ENCODE results near the gene C10orf71.

C10orf71 gene

DNA sequence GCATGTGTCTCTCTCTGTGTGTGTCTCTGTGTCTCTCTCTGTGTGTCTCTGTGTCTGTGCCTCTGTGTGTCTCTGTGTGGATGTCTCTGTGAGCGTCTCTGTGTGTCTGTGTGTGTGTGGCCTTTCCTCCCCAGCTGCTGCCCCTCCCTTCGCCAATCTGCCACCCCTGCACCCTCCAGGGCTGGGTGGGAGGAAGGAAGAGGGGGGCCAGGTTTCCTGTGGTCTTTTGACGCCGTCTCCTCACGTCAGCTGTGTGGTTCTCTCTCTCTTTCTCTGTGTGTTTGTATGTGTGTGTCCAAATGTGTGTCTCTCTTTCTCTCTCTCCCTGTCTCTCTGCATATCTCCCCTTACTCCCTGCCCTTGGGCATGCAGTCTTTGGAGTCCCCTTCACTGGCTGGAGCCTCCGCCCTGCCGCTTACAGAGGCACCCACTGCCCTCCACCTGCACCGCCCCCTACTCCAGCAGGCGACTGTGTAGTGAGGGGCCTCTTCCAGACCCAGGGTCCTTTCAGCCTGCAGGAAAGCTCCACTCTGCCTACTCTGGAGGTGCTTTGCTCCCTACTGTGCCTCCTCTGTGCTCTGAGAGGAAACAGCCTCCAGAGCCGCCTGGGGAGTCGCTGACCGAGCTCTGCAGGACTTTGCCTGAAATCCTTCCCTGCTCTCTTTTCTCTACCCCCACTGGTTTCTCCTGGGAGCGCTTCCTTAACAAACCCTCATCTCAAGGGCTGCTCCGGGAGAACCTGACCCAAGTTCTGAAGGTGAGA, 44.2 kb upstream of the C10orf71 start:
- TF ChIP-seq, protein P1, sequence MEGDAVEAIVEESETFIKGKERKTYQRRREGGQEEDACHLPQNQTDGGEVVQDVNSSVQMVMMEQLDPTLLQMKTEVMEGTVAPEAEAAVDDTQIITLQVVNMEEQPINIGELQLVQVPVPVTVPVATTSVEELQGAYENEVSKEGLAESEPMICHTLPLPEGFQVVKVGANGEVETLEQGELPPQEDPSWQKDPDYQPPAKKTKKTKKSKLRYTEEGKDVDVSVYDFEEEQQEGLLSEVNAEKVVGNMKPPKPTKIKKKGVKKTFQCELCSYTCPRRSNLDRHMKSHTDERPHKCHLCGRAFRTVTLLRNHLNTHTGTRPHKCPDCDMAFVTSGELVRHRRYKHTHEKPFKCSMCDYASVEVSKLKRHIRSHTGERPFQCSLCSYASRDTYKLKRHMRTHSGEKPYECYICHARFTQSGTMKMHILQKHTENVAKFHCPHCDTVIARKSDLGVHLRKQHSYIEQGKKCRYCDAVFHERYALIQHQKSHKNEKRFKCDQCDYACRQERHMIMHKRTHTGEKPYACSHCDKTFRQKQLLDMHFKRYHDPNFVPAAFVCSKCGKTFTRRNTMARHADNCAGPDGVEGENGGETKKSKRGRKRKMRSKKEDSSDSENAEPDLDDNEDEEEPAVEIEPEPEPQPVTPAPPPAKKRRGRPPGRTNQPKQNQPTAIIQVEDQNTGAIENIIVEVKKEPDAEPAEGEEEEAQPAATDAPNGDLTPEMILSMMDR (IDR thresholded peaks at IDR 0.05) = no peak
- H3K4me3 Mint-ChIP-seq = no peak overlapping the region
- no peaks in the 10 kb centered on the region for H3K36me3 Mint-ChIP-seq (ENCODE audit: low read depth)
- peaks cover 7% of the 10 kb centered on the region for H3K27me3 Mint-ChIP-seq (ENCODE audit: low read depth, poor library complexity)
- H3K9me3 Mint-ChIP-seq = peaks cover 6% of the 10 kb centered on the region
- DNase-seq = no peak
- no peak overlapping the region for H3K27ac Mint-ChIP-seq
- H3K4me1 Mint-ChIP-seq = no peaks in the 10 kb centered on the region

- Mint-ChIP-seq H3K4me3 (no peak overlapping the region), H3K36me3 (ENCODE audit: low read depth) (no peaks in the 10 kb centered on the region), H3K9me3 (peaks cover 6% of the 10 kb centered on the region), H3K27me3 (ENCODE audit: low read depth, poor library complexity) (peaks cover 10% of the 10 kb centered on the region), H3K4me1 (no peaks in the 10 kb centered on the region), H3K27ac (no peak overlapping the region)
- no peak for DNase-seq
- TF ChIP-seq, protein P1 (IDR thresholded peaks at IDR 0.05) = no peak
Observed at GRCh38 chr10:49255883-49256282, 43.1 kb upstream of the C10orf71 start.

GRCh38 chr10:49257154-49257553, 41.8 kb upstream of the C10orf71 start:
- no peaks in the 10 kb centered on the region for H3K36me3 Mint-ChIP-seq (ENCODE audit: low read depth)
- H3K4me3 Mint-ChIP-seq = no peak overlapping the region
- H3K27ac Mint-ChIP-seq = no peak overlapping the region
- H3K9me3 Mint-ChIP-seq = peaks cover 6% of the 10 kb centered on the region
- DNase-seq = no peak
- TF ChIP-seq, protein P1 (IDR thresholded peaks at IDR 0.05) = no peak
- peaks cover 4% of the 10 kb centered on the region for H3K4me1 Mint-ChIP-seq
- peaks cover 7% of the 10 kb centered on the region for H3K27me3 Mint-ChIP-seq (ENCODE audit: low read depth, poor library complexity)

DNA sequence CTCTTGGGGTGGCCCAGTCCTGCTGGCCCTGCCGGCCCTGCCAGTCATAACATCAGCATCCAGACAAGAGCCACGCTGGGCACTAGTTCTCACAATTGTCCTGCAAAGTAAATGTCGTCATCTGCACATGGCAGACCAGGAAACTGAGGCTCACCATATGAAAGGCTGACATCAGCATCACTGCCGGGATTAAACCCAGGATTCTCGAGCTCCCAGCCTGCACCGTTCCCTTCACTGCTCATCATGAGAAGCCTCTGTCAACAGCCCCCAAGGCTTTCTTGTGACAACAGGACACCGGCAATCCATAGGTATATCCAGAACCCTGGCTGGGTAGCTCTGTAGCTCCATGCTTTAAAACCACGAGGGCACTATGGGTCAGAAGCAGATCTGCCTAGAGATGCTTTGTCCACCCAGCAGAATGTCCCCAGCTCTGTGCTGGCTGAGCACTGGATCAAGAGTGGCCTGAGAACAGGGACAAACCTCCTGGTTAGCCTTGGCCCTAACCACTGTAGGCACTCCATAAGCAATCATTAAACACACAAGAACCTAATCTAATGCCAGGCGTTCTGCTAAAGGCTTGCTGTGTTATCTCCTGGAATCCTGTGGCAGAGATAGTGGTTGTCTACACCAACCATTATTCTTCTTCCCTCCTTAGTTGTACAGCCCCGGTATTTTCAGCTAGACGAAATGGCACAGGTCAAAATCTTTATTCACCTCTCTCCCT, 41.2 kb upstream of the C10orf71 start:
- H3K36me3 Mint-ChIP-seq (ENCODE audit: low read depth) = no peaks in the 10 kb centered on the region
- H3K4me3 Mint-ChIP-seq = no peak overlapping the region
- no peak overlapping the region for H3K27ac Mint-ChIP-seq
- H3K9me3 Mint-ChIP-seq = no peaks in the 10 kb centered on the region
- peaks cover 7% of the 10 kb centered on the region for H3K4me1 Mint-ChIP-seq
- no peak for DNase-seq
- TF ChIP-seq, protein P1 (IDR thresholded peaks at IDR 0.05) = no peak
- peaks cover 7% of the 10 kb centered on the region for H3K27me3 Mint-ChIP-seq (ENCODE audit: low read depth, poor library complexity)

DNA sequence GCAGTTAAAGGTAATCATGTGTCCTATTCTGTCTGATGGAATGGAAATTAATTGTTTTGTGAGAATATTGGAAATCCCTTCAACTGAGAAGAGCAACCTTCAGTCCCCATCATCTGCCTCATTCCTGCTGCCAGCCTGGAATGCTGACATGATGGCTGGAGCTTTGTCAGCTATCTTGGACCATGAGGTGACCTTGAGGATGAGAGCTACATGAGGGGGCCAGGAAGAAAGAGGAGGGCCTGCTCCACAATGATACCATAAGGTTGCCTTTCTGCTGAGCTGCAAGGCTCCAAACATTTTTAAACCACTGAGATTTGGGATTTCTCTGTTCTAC, 40.7 kb upstream of the C10orf71 start:
- no peaks in the 10 kb centered on the region for H3K36me3 Mint-ChIP-seq (ENCODE audit: low read depth)
- H3K4me1 Mint-ChIP-seq = peaks cover 7% of the 10 kb centered on the region
- TF ChIP-seq, protein P1 (IDR thresholded peaks at IDR 0.05) = no peak
- H3K27me3 Mint-ChIP-seq (ENCODE audit: low read depth, poor library complexity) = peaks cover 7% of the 10 kb centered on the region
- no peak overlapping the region for H3K4me3 Mint-ChIP-seq
- DNase-seq = no peak
- no peaks in the 10 kb centered on the region for H3K9me3 Mint-ChIP-seq
- H3K27ac Mint-ChIP-seq = no peak overlapping the region
